GM12878 (cell line): ENCODE data around the gene SLC37A3. TPM values are rescaled to one million over a fixed set of nuclear protein-coding genes. Genes with fewer than 3 reads are reported as not detected.

Experiments used
- ATAC-seq: fragments of 200-7000 bp; cut with Tn5 transposase; 3 replicates; pipeline ENCODE4 v1.9.1; 2020; ENCODE audit warnings: mild to moderate bottlenecking, moderate library complexity
- BruUV-seq: library from RNA; stranded (reverse); fragments of 400-500 nt; replicated peaks from 2 replicates; lab custom pipeline; 2021; lab: Mats Ljungman, UMichigan
- CTCF ChIA-PET: fragments of 300-600 bp; sonication (Branson Sonifier 250); formaldehyde crosslinking; extraction: SDS; loops from one replicate; lab custom pipeline; 2021; ENCODE audit warnings: inconsistent platforms; lab: Yijun Ruan, JAX
- POLR2A ChIA-PET: fragments of 350-600 bp; formaldehyde crosslinking; extraction: SDS; loops from one replicate; lab custom pipeline; 2021; ENCODE audit warnings: inconsistent platforms; lab: Charles Lee
- RAD21 ChIA-PET: fragments of 300-600 bp; sonication (Branson Sonifier 250); formaldehyde crosslinking; loops from one replicate; lab custom pipeline; 2023; ENCODE audit warnings: antibody characterized with exemption; ENCODE audit not compliant: unreplicated experiment; lab: Charles Lee
- SMC1A ChIA-PET: fragments of 300-600 bp; sonication (Branson Sonifier 250); formaldehyde crosslinking; loops from one replicate; lab custom pipeline; 2023; ENCODE audit not compliant: unreplicated experiment, uncharacterized antibody; lab: Charles Lee
- DNase-seq: peaks from one replicate; pipeline ENCODE4 v3.0.0-alpha.2; 2011; ENCODE audit warnings: low read depth, low spot score
- FAIRE-seq: peaks from 3 replicates; lab custom pipeline; 2011; peaks lifted over from hg19 to GRCh38; lab: Jason Lieb, UNC
- H2AFZ ChIP-seq: 2 replicates; pipeline ENCODE4 v1.6.0; 2011; ENCODE audit warnings: low read depth, low read length, control low read depth; ENCODE audit not compliant: control insufficient read depth
- H3K27ac ChIP-seq: 2 replicates; pipeline ENCODE4 v1.5.1; 2011; ENCODE audit warnings: control low read depth; ENCODE audit not compliant: control insufficient read depth, insufficient read depth
- H3K27me3 ChIP-seq, 2 experiments: replicated peaks in 1 of 2; 2 replicates each; pipeline versions ENCODE4 v1.6.0 to v1.6.1; 2011; ENCODE audit warnings: low read length in 1 of 2; ENCODE audit not compliant: control insufficient read depth in 2 of 2, insufficient read depth in 2 of 2
- H3K36me3 ChIP-seq, 2 experiments: 2 replicates each; pipeline ENCODE4 v1.5.1; 2011; ENCODE audit warnings: low read length in 1 of 2; ENCODE audit not compliant: control insufficient read depth in 2 of 2, insufficient read depth in 2 of 2
- H3K4me1 ChIP-seq: 2 replicates; pipeline ENCODE4 v1.6.1; 2011; ENCODE audit warnings: mild to moderate bottlenecking, low read length, moderate library complexity, mixed read lengths; ENCODE audit not compliant: control insufficient read depth, insufficient read depth
- H3K4me2 ChIP-seq: 2 replicates; pipeline ENCODE4 v1.6.0; 2011; ENCODE audit warnings: control low read depth; ENCODE audit not compliant: control insufficient read depth, insufficient read depth
- H3K4me3 ChIP-seq: fragments of 200-600 bp; sonication (generic); 2 replicates; pipeline ENCODE4 v1.5.1; 2016
- H3K79me2 ChIP-seq: 2 replicates; pipeline ENCODE4 v1.6.0; 2011; ENCODE audit warnings: low read length; ENCODE audit not compliant: control insufficient read depth, insufficient read depth
- H3K9ac ChIP-seq: 2 replicates; pipeline ENCODE4 v1.8.0; 2011; ENCODE audit warnings: low read length, control low read depth, mixed read lengths; ENCODE audit not compliant: control insufficient read depth, insufficient read depth
- H3K9me3 ChIP-seq: replicated peaks from 3 replicates; pipeline ENCODE4 v1.5.1; 2011; ENCODE audit warnings: mild to moderate bottlenecking, low read length; ENCODE audit not compliant: control insufficient read depth, insufficient read depth
- H4K20me1 ChIP-seq: 2 replicates; pipeline ENCODE4 v1.6.0; 2011; ENCODE audit not compliant: control insufficient read depth, insufficient read depth
- ATF2 ChIP-seq: IDR thresholded peaks from 2 replicates; pipeline ENCODE4 v1.6.1; 2012; ENCODE audit warnings: low read length, inconsistent platforms
- BCLAF1 ChIP-seq: fragments of 450-650 bp; IDR thresholded peaks from 2 replicates; pipeline ENCODE4 v1.6.1; 2017; ENCODE audit warnings: antibody characterized with exemption, mild to moderate bottlenecking, moderate library complexity
- IRF4 ChIP-seq: IDR thresholded peaks from 2 replicates; pipeline ENCODE4 v1.6.1; 2011; ENCODE audit warnings: low read depth, low read length
- MTA2 ChIP-seq: fragments of 450-650 bp; IDR thresholded peaks from 2 replicates; pipeline ENCODE4 v1.6.1; 2016; ENCODE audit warnings: low read depth, mild to moderate bottlenecking, moderate library complexity
- NR2C1 ChIP-seq: fragments of 450-650 bp; IDR thresholded peaks from 2 replicates; pipeline ENCODE4 v1.6.1; 2017; ENCODE audit warnings: antibody characterized with exemption, mild to moderate bottlenecking, moderate library complexity
- RB1 ChIP-seq: fragments of 450-650 bp; formaldehyde crosslinking; IDR thresholded peaks from 2 replicates; pipeline ENCODE4 v1.6.1; 2017; ENCODE audit warnings: mild to moderate bottlenecking, borderline replicate concordance
- SREBF2 ChIP-seq: IDR thresholded peaks from 2 replicates; pipeline ENCODE4 v1.6.1; 2012; ENCODE audit warnings: mild to moderate bottlenecking, low read length
- TBL1XR1 ChIP-seq: IDR thresholded peaks from 2 replicates; pipeline ENCODE4 v1.6.1; 2012; ENCODE audit warnings: low read depth, low read length, improper control_type of control experiment
- TCF7 ChIP-seq: IDR thresholded peaks from 2 replicates; pipeline ENCODE4 v1.6.1; 2014; ENCODE audit warnings: antibody characterized with exemption, borderline replicate concordance
- WRNIP1 ChIP-seq: IDR thresholded peaks from 2 replicates; pipeline ENCODE4 v1.6.1; 2011; ENCODE audit warnings: low read depth, low read length, improper control_type of control experiment, borderline replicate concordance
- ZBTB33 ChIP-seq: fragments of 450-650 bp; IDR thresholded peaks from 2 replicates; pipeline ENCODE4 v1.6.1; 2017; ENCODE audit warnings: mild to moderate bottlenecking
- ZNF592 ChIP-seq: fragments of 450-650 bp; IDR thresholded peaks from 2 replicates; pipeline ENCODE4 v1.6.1; 2017; ENCODE audit warnings: mild to moderate bottlenecking, moderate library complexity
- WGBS: methylation state at CpG from one replicate; pipeline ENCODE4 v1.1.6; 2016; ENCODE audit warnings: low lambda C conversion rate; ENCODE audit not compliant: insufficient replicate concordance, insufficient coverage; ENCODE audit errors: missing lambda C conversion rate; 5-methylcytosine and 5-hydroxymethylcytosine counted together
- in situ Hi-C: fragments of 300-500 bp; cut with MboI; formaldehyde crosslinking; loops from 9 replicates; pipeline ENCODE4 v1.14.3; 2018; ENCODE audit warnings: mixed read lengths
- intact Hi-C: fragments of 100-400 bp; cut with micrococcal nuclease; formaldehyde crosslinking; loops from one replicate; pipeline ENCODE4 v1.14.2; 2022; ENCODE audit not compliant: unreplicated experiment
- polyA plus RNA-seq, 11 experiments: library from polyadenylated mRNA; depleted of rRNA in 4 of 11; unstranded in 6 of 11; stranded (reverse) in 5 of 11; fragments of >200 nt; fragmentation: Nextera tagmentation in 4 of 11; fragmentation: Illumina TruSeq in 1 of 11; extraction: Ambion mirVana in 4 of 11; extraction: Trizol in 1 of 11; gene quantifications; 1 replicate in 1 of 11; 2 replicates in 10 of 11; pipeline versions ENCODE4 v1.2.1 to v1.2.3, GENCODE V29; 2011 to 2016; ENCODE audit warnings: inconsistent platforms in 2 of 11, missing spikeins in 2 of 11, low read depth in 1 of 11
- total RNA-seq, 4 experiments: library from RNA; depleted of rRNA in 3 of 4; stranded (reverse); fragments of >200 nt in 3 of 4; fragmentation: Illumina TruSeq in 1 of 4; extraction: Trizol in 1 of 4; gene quantifications; 2 replicates each; pipeline versions ENCODE4 v1.2.1 to v1.2.3, GENCODE V29; 2013 to 2021

Gene SLC37A3
- total and polyA plus RNA-seq, 10 of the 15 experiments (the other 5 are each of a cell fraction or from before 2014, with no cell fraction given): 3.7 to 13.6 (median 11.0) TPM

- TF ChIP-seq ZBTB33 (no peak), TBL1XR1 (no peak), RB1 (no peak), NR2C1 (no peak)
Observed at GRCh38 chr7:140298213-140298612, 100.1 kb downstream of the SLC37A3 start (continued).

- CTCF ChIA-PET: no interaction called here
- 62% methylated on average over 6 of the region's 6 CpGs for WGBS
- Histone ChIP-seq H3K27ac (no peak overlapping the region), H3K4me2 (no peak overlapping the region), H3K9ac (no peak overlapping the region), H3K9me3 (no peaks in the 10 kb centered on the region), H3K36me3 (no peaks in the 10 kb centered on the region), H3K4me3 (no peak overlapping the region), H2AFZ (no peak overlapping the region), H4K20me1 (no peaks in the 10 kb centered on the region), H3K4me1 (no peaks in the 10 kb centered on the region), H3K79me2 (no peaks in the 10 kb centered on the region), H3K27me3 (no peaks in the 10 kb centered on the region; a peak in 2 of 4 replicates)
- POLR2A ChIA-PET: no interaction called here
- ATAC-seq: no peak
- in situ Hi-C loops (no loop called here), intact Hi-C loops (no loop called here)
- no TSS peak for BruUV-seq
- DNase-seq: no peak
- no peak for FAIRE-seq
- RAD21 ChIA-PET: no interaction called here
- SMC1A ChIA-PET: interaction anchor here (0.8 kb wide), 1 partner anchor 1128 kb away, joined by 3 read pairs; no protein-coding TSS in a partner anchor
- TF ChIP-seq WRNIP1 (no peak), ZNF592 (no peak), SREBF2 (no peak), MTA2 (no peak), IRF4 (no peak), BCLAF1 (no peak), ATF2 (no peak), TCF7 (no peak)
Observed at GRCh38 chr7:140297192-140297591, 101.1 kb downstream of the SLC37A3 start.
